ENCODE measurements around the gene NAV3.
"Not testable (repeated sequence)": the region's sequence is repeated elsewhere in the genome, so short reads cannot be mapped to it uniquely, and the experiment has no call there.

Gene NAV3

DNA sequence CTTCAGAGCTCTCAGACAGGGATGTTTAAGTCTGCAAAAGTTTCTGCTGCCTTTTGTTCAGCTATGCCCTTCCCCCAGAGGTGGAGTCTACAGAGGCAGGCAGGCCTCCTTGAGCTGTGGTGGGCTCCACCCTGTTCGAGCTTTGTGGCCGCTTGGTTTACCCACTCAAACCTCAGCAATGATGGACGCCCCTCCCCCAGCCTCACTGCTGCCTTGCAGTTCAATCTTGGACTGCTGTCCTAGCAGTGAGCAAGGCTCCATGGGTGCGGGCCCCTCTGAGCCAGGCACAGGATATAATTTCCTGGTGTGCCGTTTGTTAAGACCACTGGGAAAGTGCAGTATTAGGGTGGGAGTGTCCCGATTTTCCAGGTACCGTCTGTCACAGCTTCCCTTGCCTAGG, 427.0 kb downstream of the NAV3 start:
- DNase-seq (ENCODE audit: low read depth): not testable (repeated sequence)

GRCh38 chr12:78260976-78261375, 430.3 kb downstream of the NAV3 start:
- DNase-seq (ENCODE audit: low read depth): no peak

- no peak for DNase-seq (ENCODE audit: low read depth)
Measured at GRCh38 chr12:78261901-78262300, 431.2 kb downstream of the NAV3 start.

Measured in ELR (cell line).